ENCODE data around the gene SMIM22.

Gene SMIM22

DNA sequence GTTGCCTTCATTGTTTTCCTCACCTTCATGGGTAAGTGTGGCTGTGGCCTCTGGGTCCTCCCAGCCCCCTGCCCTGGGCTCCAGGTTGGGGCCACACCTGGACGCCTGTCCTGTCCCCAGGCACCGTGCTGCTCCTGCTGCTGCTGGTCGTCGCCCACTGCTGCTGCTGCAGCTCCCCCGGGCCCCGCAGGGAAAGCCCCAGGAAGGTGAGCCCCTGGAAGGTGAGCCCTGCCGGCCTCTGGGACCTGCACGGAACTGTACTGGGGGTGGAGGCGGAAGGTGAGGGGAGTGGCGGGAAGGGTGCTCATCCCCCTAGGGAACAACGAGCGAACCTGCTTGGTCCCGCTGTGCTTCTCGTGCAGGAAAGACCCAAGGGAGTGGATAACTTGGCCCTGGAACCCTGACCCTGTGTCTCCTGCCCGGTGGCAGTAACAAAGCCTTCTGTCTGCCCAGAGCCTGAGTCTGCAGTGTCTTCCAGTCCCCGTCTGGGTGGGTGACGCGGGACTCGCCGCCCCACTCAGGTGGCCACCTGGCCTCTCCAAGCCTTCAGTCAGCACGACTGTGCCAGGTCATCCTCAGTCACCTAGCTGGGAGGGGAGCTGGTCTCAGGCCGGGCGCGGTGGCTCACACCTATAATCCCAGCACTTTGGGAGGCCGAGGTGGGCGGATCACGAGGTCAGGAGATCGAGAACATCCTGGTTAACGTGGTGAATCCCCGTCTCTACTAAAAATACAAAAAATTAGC, 831 bp downstream of the SMIM22 start:
- DNase-seq (ENCODE audit: low read depth in 2 of 2), result no peak

- no peak for DNase-seq (ENCODE audit: low read depth in 2 of 2)
These were observed 2.0 kb downstream of the SMIM22 start for GRCh38 chr16:4796982-4797804.

GRCh38 chr16:4797805-4798252, 2.7 kb downstream of the SMIM22 start:
- DNase-seq (ENCODE audit: low read depth in 2 of 2), result no peak

DNA sequence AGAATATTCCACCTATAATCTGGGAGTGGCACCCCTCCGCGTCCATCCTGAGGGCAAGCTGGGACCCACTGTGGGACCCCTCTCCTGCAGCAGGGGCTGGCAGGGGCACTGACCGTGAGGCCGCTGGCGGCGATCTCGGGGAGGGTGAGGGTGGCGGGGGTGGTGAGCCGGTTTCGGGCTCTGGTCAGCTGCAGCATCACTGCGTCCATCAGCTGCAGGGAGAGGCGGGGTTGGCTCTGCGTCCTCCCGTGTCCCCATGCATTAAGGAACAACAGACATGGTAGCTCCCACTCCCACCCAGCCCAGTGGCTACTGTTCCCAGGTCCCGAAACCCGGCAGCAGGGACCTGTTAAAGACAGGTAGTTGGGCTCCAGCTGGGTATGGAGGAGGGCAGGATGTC, 3.3 kb downstream of the SMIM22 start:
- DNase-seq (ENCODE audit: low read depth in 2 of 2), result no peak

DNA sequence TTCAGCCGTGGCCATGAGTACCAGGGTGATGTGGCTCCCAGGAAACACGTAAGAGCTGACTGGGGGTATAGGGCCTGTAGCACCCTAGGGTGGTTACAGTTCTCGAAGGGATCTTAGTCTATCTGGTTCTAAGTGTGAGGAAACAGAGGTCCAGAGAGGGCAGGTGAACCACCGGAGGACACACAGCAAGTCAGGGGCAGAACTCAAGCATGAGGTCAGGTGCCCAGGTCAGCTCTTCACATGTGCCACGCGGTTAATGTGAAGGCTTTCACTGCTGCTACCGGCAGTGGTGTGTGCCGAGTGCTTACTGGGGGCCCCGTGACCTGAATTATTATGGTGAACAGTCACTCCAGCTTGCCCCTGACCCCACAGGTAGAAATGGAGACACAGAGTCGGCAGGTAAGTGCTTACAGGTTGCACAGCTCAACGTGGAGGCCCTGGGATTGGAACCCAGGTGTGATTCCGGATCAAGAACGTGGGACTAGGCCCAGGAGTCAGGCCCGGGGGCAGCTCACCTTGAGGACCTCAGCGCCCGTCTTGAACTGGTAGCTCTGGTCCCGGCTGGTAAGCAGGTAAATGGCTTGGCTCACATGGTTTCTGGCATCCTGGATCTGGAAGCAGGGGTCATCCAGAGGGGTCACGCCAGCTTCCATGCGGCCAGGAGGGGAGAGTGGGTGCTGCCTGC, 4.1 kb downstream of the SMIM22 start:
- no peak for DNase-seq (ENCODE audit: low read depth in 2 of 2)

- no peak for DNase-seq (ENCODE audit: low read depth in 2 of 2)
These were observed 5.3 kb downstream of the SMIM22 start for GRCh38 chr16:4800290-4801041.

DNA sequence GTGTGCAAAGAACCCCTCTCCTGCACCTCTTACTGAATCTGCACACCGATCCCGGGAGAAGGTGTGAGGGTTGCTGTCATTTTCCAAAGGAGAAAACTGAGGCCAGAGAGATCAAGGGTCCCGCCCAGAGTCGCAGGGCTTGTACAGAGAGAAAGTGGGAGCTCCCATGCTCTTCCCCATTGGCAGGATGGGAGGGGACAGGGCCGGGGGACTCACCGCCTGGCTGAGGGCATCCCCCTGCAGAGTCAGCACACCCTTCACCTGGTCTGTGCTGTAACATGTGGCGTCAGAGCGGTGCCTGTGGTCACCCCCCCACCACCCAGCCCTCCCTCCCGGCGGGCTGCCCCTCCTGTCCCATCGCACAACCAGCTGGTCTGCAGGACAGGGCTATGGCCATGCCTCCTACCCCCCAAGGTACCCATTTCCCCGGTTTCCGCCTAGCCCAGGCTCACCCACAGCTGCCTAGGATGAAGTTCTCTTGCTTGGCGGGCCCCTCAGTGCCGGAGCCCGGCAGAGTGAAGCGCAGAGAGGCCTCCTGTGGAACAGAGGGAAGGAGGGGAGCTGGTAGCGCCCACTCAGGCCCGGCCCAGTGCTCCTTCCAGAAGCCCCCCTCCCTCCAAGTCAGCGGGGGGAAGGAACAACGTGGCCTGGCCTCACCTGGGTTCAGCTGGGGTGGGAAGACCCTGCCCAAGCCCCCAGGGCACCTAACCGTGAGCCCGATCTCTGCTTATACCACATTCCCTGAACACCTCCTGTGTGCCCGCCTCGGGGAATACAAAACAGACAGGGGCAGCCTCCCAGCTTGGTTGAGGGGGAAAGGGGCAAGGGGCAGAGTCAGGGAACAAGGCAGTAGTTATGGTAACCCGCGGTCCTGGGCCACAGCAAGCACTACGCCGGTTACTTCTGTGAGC, 6.1 kb downstream of the SMIM22 start:
- DNase-seq (ENCODE audit: low read depth in 2 of 2), result peak in 1 of 2 donors; percentile 8

DNA sequence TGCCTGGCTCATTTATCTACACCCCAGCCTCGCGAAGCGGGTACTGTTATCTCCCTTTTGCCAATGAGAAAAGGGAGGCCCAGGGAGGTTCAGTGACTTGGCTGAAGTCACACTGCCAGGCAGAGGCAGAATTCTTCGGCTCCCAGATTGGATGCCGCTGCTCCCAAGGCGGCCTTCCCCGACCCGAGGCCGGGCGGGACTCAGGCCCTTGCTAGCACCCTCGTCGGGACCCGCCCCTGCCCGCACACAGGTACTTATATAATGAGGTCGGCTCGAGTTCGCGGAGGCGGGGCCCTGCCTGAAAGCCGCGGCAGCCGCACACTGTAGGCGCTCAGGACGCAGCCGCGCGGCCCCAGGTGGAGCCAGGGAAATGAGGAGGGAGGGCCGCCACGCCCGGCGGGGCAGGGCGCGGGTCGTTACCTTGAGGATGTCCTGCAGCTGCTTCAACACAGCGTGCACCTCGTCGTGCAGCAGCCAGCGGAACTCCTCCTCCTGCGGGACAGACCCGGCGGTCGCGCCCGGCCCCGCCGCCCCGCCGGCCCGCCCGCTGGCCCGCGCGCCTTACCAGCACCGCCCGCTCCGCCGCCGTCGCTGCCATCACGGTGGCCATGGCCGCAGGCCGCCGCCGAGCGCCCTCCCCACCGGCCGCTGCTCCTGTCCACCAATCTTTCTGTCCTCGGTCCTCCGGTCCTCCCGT, 6.9 kb downstream of the SMIM22 start, which contains the start of gene ROGDI:
TSS of gene ROGDI (minus strand) at position 672 of the 697 bp plus-strand sequence. CDS start at position 610, 62 bp downstream.
- DNase-seq (ENCODE audit: low read depth in 2 of 2), result peak; percentile 54 to 64

DNA sequence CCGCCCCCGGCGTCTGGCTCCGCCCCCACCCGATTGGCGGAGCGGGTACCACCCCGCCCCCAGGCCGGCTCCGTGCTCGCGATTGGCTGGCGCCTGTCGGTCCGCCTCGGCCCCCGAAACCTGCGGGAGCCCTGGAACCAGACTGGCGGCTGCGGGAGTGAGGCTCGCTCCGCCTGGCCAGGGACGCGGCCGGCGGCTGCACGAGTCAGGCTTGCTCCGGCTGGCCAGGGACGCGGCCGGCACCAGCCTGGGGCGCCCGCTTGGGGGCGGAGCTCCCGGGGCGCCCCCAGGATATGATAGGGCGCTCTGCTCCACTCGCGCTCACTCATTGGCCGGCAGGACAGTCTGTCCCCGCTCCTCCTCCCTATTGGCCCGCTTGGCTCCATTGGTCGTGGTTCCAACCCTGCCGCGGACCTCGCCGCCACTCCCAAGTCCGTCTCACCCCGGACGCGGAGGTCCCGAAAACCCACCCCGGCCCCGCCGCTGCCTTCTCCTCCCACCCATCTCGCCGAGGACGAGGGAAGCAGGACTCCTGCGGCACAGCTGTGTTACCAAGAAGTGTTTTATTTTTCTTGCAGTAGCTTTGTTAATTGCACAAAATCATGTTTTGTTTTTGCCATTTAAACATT, 7.6 kb downstream of the SMIM22 start:
- DNase-seq (ENCODE audit: low read depth in 2 of 2), result peak; percentile 84 to 85

GRCh38 chr16:4803401-4803844, 8.3 kb downstream of the SMIM22 start:
- DNase-seq (ENCODE audit: low read depth in 2 of 2), result no peak

DNA sequence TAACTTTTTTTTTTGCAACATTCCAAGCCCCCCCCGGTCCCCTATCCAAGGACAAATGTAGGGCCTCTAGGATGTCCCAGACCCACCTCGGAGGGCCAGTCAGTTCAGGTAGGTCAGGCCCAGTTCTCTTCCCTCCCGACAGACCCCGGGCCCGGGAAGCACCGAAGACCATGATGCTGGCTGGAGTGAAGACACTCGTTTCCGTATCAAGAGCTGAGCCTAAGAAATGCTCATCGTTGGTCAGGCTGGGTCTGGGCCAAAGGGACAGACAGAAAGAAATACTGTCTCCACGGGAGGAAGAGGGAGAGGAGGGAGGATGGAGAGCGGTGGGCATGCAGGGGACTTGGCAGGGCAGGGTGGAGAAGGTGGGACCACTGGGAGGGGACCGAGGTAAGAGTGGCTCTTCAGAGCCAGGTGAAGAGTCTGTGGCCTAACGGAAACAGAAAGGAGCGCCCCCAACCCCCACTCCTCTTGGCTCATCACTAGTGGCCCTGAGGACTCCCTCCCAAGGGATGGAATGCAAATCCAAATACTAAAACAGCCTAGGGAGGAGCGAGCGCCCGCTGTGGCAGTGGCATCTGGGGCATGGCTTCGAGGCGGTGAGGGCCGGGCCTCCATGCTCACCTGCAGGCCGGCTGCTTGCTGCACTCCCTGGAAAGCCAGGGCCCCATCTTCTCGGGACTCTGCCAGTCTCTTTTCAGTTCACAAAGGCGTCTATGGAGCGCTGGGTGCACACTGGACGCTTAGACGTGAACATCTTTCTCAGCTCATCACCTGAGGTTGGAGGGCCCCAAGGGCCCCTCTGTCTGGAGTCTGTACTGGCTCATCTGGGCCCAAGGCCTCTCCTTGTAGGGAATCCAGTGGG, 9.0 kb downstream of the SMIM22 start:
- no peak for DNase-seq (ENCODE audit: low read depth in 2 of 2)

GRCh38 chr16:4805231-4805630, 10.1 kb downstream of the SMIM22 start:
- DNase-seq (ENCODE audit: low read depth in 2 of 2), result no peak

DNA sequence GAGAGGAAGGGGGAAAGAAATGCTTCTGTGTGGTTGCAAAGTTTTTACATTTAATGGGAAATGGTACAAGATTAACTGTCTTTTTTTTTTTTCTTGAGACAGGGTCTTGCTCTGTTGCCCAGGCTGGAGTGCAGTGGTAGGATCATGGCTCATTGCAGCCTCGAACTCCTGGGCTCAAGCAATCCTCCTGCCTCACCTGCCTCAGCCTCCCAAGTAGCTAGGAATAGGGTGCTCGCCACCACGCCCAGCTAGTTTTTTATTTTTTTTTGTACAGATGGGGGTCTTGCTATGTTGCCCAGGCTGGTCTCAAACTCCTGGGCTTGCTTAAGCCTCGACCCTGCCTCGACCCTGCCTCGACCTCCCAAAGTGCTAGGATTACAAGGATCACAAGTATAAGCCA, 11.1 kb downstream of the SMIM22 start:
- DNase-seq (ENCODE audit: low read depth in 2 of 2), result no peak

- DNase-seq (ENCODE audit: low read depth in 2 of 2), result no peak
These were observed 16.1 kb downstream of the SMIM22 start for GRCh38 chr16:4811242-4811641.

GRCh38 chr16:4811773-4812172, 16.6 kb downstream of the SMIM22 start:
- no peak for DNase-seq (ENCODE audit: low read depth in 2 of 2)

- DNase-seq (ENCODE audit: low read depth in 2 of 2), result no peak
These were observed 18.3 kb downstream of the SMIM22 start for GRCh38 chr16:4813251-4814003.

- DNase-seq (ENCODE audit: low read depth in 2 of 2), result no peak
These were observed 18.9 kb downstream of the SMIM22 start for GRCh38 chr16:4814046-4814445.
